Right ventricle myocardium superior (tissue), 1 donor: ENCODE results near the gene FRMD5. TPM values are rescaled to one million over a fixed set of nuclear protein-coding genes. Genes with fewer than 3 reads are reported as not detected.
"Not testable (repeated sequence)": the region's sequence is repeated elsewhere in the genome, so short reads cannot be mapped to it uniquely, and the experiment has no call there.

Source experiments
- ATAC-seq: fragments of 200-7000 bp; cut with Tn5 transposase; one replicate; pipeline ENCODE4 v1.9.1; 2020; ENCODE audit warnings: mild to moderate bottlenecking; ENCODE audit not compliant: poor library complexity
- DNase-seq: peaks from one replicate; pipeline ENCODE4 v3.0.0-alpha.2; 2020
- intact Hi-C: fragments of 100-400 bp; cut with DNase I; formaldehyde crosslinking; loops from one replicate; pipeline ENCODE4 v1.11.2; 2022
- total RNA-seq: library from RNA; stranded (reverse); fragmentation: NEBNext Ultra II Directional; extraction: Animal tissue kit (Norgen Biotek cat#: 25700); gene quantifications from one replicate; pipeline ENCODE4 v1.2.1, GENCODE V29; 2021
- donor health status: DM: no; HTN: yes; CAD: no; lungs with severe emphysema.

Gene FRMD5
- total RNA-seq, 1 donor from 2014 or later: 44.0 TPM

- no peak for ATAC-seq
- no peak for DNase-seq
- intact Hi-C loops: no loop called here
These were observed 185.0 kb downstream of the FRMD5 start for GRCh38 chr15:44010089-44010488.

GRCh38 chr15:44009038-44009437, 186.0 kb downstream of the FRMD5 start:
- no peak for DNase-seq
- intact Hi-C loops: no loop called here
- ATAC-seq: no peak

GRCh38 chr15:44000248-44000647, 194.8 kb downstream of the FRMD5 start:
- intact Hi-C loops, DNase-seq: not testable (repeated sequence)
- ATAC-seq: peak; percentile 60

GRCh38 chr15:43998607-43999006, 196.5 kb downstream of the FRMD5 start:
- intact Hi-C loops: no loop called here
- ATAC-seq: peak; percentile 90
- peak; percentile 53 for DNase-seq

- intact Hi-C loops: no loop called here
- no peak for ATAC-seq
- DNase-seq: no peak
These were observed 203.9 kb downstream of the FRMD5 start for GRCh38 chr15:43991206-43991605.

- intact Hi-C loops: no loop called here
- ATAC-seq (no peak), DNase-seq (no peak)
These were observed 205.1 kb downstream of the FRMD5 start for GRCh38 chr15:43989938-43990337.

- intact Hi-C loops: no loop called here
- no peak for ATAC-seq
- DNase-seq: no peak
These were observed 206.2 kb downstream of the FRMD5 start for GRCh38 chr15:43988900-43989299.

GRCh38 chr15:43987924-43988323, 207.1 kb downstream of the FRMD5 start:
- DNase-seq (no peak), ATAC-seq (no peak)
- intact Hi-C loops: no loop called here

- intact Hi-C loops: no loop called here
- no peak for DNase-seq
- no peak for ATAC-seq
These were observed 208.9 kb downstream of the FRMD5 start for GRCh38 chr15:43985976-43986680.

GRCh38 chr15:43981576-43981975, 213.5 kb downstream of the FRMD5 start:
- intact Hi-C loops: no loop called here
- no peak for ATAC-seq
- no peak for DNase-seq

- DNase-seq (no peak), ATAC-seq (no peak)
- intact Hi-C loops: no loop called here
These were observed 217.8 kb downstream of the FRMD5 start for GRCh38 chr15:43977072-43977884.

GRCh38 chr15:43975770-43976169, 219.3 kb downstream of the FRMD5 start:
- intact Hi-C loops: no loop called here
- peak; percentile 60 for ATAC-seq
- DNase-seq: no peak

- intact Hi-C loops: no loop called here
- DNase-seq (no peak), ATAC-seq (no peak)
These were observed 219.7 kb downstream of the FRMD5 start for GRCh38 chr15:43975326-43975725.

- intact Hi-C loops: no loop called here
- DNase-seq (no peak), ATAC-seq (peak; percentile 78)
These were observed 220.2 kb downstream of the FRMD5 start for GRCh38 chr15:43974852-43975251.

GRCh38 chr15:43969802-43970375, 225.2 kb downstream of the FRMD5 start:
- DNase-seq (no peak), ATAC-seq (no peak)
- intact Hi-C loops: no loop called here

- intact Hi-C loops: no loop called here
These were observed 226.5 kb downstream of the FRMD5 start for GRCh38 chr15:43968551-43968950.

GRCh38 chr15:43966646-43967045, 228.4 kb downstream of the FRMD5 start:
- intact Hi-C loops: no loop called here
- DNase-seq: no peak
- ATAC-seq: no peak

More at GRCh38 chr15:43968551-43968950, 226.5 kb downstream of the FRMD5 start:
- ATAC-seq: no peak
- no peak for DNase-seq

GRCh38 chr15:43958861-43959330, 236.2 kb downstream of the FRMD5 start:
- ATAC-seq: no peak
- intact Hi-C loops: no loop called here
- no peak for DNase-seq

GRCh38 chr15:43957724-43958123, 237.3 kb downstream of the FRMD5 start:
- ATAC-seq (no peak), DNase-seq (no peak)
- intact Hi-C loops: no loop called here

GRCh38 chr15:43955140-43955539, 239.9 kb downstream of the FRMD5 start:
- DNase-seq: no peak
- ATAC-seq: peak; percentile 53
- intact Hi-C loops: no loop called here
